Liver (tissue), 9 donors: ENCODE results near the gene RFTN2. TPM values are rescaled to one million over a fixed set of nuclear protein-coding genes. Genes with fewer than 3 reads are reported as not detected.
A peak's percentile ranks its signal among the peaks of the same experiment; 100 is the strongest.
"Not testable (repeated sequence)": the region's sequence is repeated elsewhere in the genome, so short reads cannot be mapped to it uniquely, and the experiment has no call there.

Experiments used
- DNase-seq: peaks from one replicate; pipeline ENCODE4 v3.0.0-alpha.2; 2017; ENCODE audit warnings: low spot score
- H3K27ac ChIP-seq, 2 donors: one replicate each; pipeline ENCODE4 v1.7.0; 2013; ENCODE audit warnings: inconsistent platforms in 2 of 2, low read length in 2 of 2, control low read depth in 1 of 2, low read depth in 1 of 2, mild to moderate bottlenecking in 1 of 2
- H3K27me3 ChIP-seq, 4 donors: one replicate each; pipeline versions ENCODE4 v1.6.1 to v1.7.0; 2013; ENCODE audit warnings: low read length in 3 of 4, inconsistent platforms in 1 of 4, mild to moderate bottlenecking in 1 of 4, moderate library complexity in 1 of 4; ENCODE audit not compliant: control insufficient read depth in 4 of 4, insufficient read depth in 4 of 4
- H3K36me3 ChIP-seq, 4 donors: one replicate each; pipeline versions ENCODE4 v1.6.1 to v1.7.0; 2013; ENCODE audit warnings: low read length in 3 of 4, mild to moderate bottlenecking in 3 of 4, low read depth in 1 of 4, moderate library complexity in 1 of 4; ENCODE audit not compliant: control insufficient read depth in 4 of 4, insufficient read depth in 3 of 4
- H3K4me1 ChIP-seq, 4 donors: one replicate each; pipeline versions ENCODE4 v1.6.1 to v1.7.0; 2013; ENCODE audit warnings: low read length in 3 of 4, mild to moderate bottlenecking in 3 of 4, moderate library complexity in 1 of 4; ENCODE audit not compliant: control insufficient read depth in 4 of 4, insufficient read depth in 4 of 4
- H3K4me3 ChIP-seq, 3 donors: one replicate each; pipeline versions ENCODE4 v1.6.1 to v1.7.0; 2013; ENCODE audit warnings: low read length in 3 of 3, control low read depth in 1 of 3, low read depth in 1 of 3, mild to moderate bottlenecking in 1 of 3
- H3K9ac ChIP-seq, 2 donors: one replicate each; pipeline ENCODE4 v1.7.0; 2013; ENCODE audit warnings: low read length in 2 of 2, mild to moderate bottlenecking in 2 of 2, moderate library complexity in 2 of 2, control low read depth in 1 of 2, low read depth in 1 of 2
- H3K9me3 ChIP-seq, 4 donors: one replicate each; pipeline versions ENCODE4 v1.6.1 to v1.7.0; 2013; ENCODE audit warnings: low read length in 3 of 4; ENCODE audit not compliant: control insufficient read depth in 4 of 4
- EGR1 ChIP-seq, 2 donors: IDR thresholded peaks; 2 replicates each; pipeline ENCODE4 v1.6.1; 2016 to 2018; ENCODE audit warnings: antibody characterized with exemption in 2 of 2, low read depth in 2 of 2
- FOXA1 ChIP-seq: IDR thresholded peaks from 2 replicates; pipeline ENCODE4 v1.6.1; 2016; ENCODE audit warnings: antibody characterized with exemption
- GABPA ChIP-seq, 2 donors: IDR thresholded peaks in 1 of 2; conservative IDR thresholded peaks in 1 of 2; 2 replicates each; pipeline ENCODE4 v1.6.1; 2016; ENCODE audit warnings: antibody characterized with exemption in 2 of 2, mild to moderate bottlenecking in 1 of 2, moderate library complexity in 1 of 2
- HNF4G ChIP-seq: IDR thresholded peaks from 2 replicates; pipeline ENCODE4 v1.6.1; 2016; ENCODE audit warnings: antibody characterized with exemption
- JUND ChIP-seq, 2 donors: IDR thresholded peaks; 2 replicates each; pipeline ENCODE4 v1.6.1; 2016; ENCODE audit warnings: antibody characterized with exemption in 2 of 2
- NR2F2 ChIP-seq: IDR thresholded peaks from 2 replicates; pipeline ENCODE4 v1.6.1; 2016; ENCODE audit warnings: antibody characterized with exemption
- RAD21 ChIP-seq, 2 donors: IDR thresholded peaks; 2 replicates each; pipeline ENCODE4 v1.6.1; 2016; ENCODE audit warnings: antibody characterized with exemption in 2 of 2, mild to moderate bottlenecking in 2 of 2
- RXRA ChIP-seq, 2 donors: IDR thresholded peaks; 2 replicates each; pipeline ENCODE4 v1.6.1; 2017 to 2018; ENCODE audit warnings: antibody characterized with exemption in 2 of 2, mild to moderate bottlenecking in 1 of 2
- SP1 ChIP-seq: IDR thresholded peaks from 2 replicates; pipeline ENCODE4 v1.6.1; 2018; ENCODE audit warnings: antibody characterized with exemption, mild to moderate bottlenecking
- TAF1 ChIP-seq: conservative IDR thresholded peaks from 2 replicates; pipeline ENCODE4 v1.6.1; 2016; ENCODE audit warnings: antibody characterized with exemption, mild to moderate bottlenecking
- YY1 ChIP-seq: IDR thresholded peaks from 2 replicates; pipeline ENCODE4 v1.6.1; 2016; ENCODE audit warnings: antibody characterized with exemption, mild to moderate bottlenecking
- WGBS: extraction: QIAGEN DNeasy Blood & Tissue Kit; methylation state at CpG from one replicate; pipeline ENCODE4 v1.1.7; 2013; 5-methylcytosine and 5-hydroxymethylcytosine counted together
- polyA plus RNA-seq, 2 donors: library from polyadenylated mRNA; stranded (reverse) in 1 of 2; unstranded in 1 of 2; fragments of 200-250 nt in 1 of 2; fragments of >200 nt in 1 of 2; fragmentation: Nextera tagmentation in 1 of 2; extraction: Ambion mirVana in 1 of 2; gene quantifications; one replicate each; pipeline versions ENCODE4 v1.2.1 to v1.2.3, GENCODE V29; 2013 to 2015
- total RNA-seq, 2 donors: library from RNA; depleted of rRNA; stranded (reverse); fragments of >200 nt; gene quantifications; one replicate each; pipeline ENCODE4 v1.2.3, GENCODE V29; 2014
- TF ChIP-seq, protein P1 (sequence below): IDR thresholded peaks from 2 replicates; pipeline ENCODE4 v1.6.1; 2016; ENCODE audit warnings: antibody characterized with exemption
- TF ChIP-seq, protein P2 (sequence below): IDR thresholded peaks from 2 replicates; pipeline ENCODE4 v1.6.1; 2016; ENCODE audit warnings: antibody characterized with exemption
- donor health status: healthy.
- donor health status: healthy.
- donor health status: healthy.
- donor health status: healthy.
- donor health status: healthy.

RFTN2 gene
- total and polyA plus RNA-seq, 4 donors = 0.40 to 4.2 (median 1.2) TPM

DNA sequence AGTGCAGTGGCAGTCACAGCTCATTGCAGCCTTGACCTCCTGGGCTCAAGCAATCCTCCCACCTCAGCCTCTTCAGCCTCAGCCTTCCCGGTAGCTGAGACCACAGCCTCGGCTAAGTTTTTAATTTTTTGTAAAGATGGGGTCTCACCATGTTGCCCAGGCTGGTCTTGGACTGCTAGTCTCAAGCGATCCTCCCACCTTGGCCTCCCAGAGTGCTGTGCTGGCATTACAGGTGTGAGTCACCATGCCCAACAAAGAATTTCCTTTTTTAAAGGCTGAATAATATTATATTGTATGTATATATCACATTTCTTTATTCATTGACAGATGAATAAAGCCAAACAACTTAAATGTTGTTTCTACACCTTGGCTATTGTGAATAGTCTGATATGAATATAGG is 117.0 kb downstream of the RFTN2 start:
- TF ChIP-seq, protein P1, sequence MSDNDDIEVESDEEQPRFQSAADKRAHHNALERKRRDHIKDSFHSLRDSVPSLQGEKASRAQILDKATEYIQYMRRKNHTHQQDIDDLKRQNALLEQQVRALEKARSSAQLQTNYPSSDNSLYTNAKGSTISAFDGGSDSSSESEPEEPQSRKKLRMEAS = no peak
- TF ChIP-seq EGR1 (IDR thresholded peaks at IDR 0.05; ENCODE audit: low read depth in 2 of 2) = no peak
- TF ChIP-seq NR2F2 = no peak
- TF ChIP-seq JUND (IDR thresholded peaks at IDR 0.05) = no peak
- no peak for TF ChIP-seq HNF4G
- no peak for TF ChIP-seq GABPA (IDR thresholded peaks at IDR 0.05 in 1 of 2, conservative IDR thresholded peaks at IDR 0.05 in 1 of 2)
- TF ChIP-seq TAF1 = no peak
- TF ChIP-seq YY1 = no peak
- TF ChIP-seq SP1 = no peak
- TF ChIP-seq FOXA1 = no peak
- TF ChIP-seq RXRA (IDR thresholded peaks at IDR 0.05) = no peak
- no peaks in the 10 kb centered on the region for H3K4me1 ChIP-seq
- peaks cover 0 to 5% (median 4%) of the 10 kb centered on the region in 4 donors for H3K36me3 ChIP-seq
- H3K9ac ChIP-seq = no peak overlapping the region
- no peak overlapping the region for H3K4me3 ChIP-seq
- DNase-seq = no peak
- 98% methylated on average over 3 of the region's 3 CpGs for WGBS
- H3K27ac ChIP-seq = no peak overlapping the region
- no peaks in the 10 kb centered on the region for H3K9me3 ChIP-seq
- no peaks in the 10 kb centered on the region for H3K27me3 ChIP-seq

DNA sequence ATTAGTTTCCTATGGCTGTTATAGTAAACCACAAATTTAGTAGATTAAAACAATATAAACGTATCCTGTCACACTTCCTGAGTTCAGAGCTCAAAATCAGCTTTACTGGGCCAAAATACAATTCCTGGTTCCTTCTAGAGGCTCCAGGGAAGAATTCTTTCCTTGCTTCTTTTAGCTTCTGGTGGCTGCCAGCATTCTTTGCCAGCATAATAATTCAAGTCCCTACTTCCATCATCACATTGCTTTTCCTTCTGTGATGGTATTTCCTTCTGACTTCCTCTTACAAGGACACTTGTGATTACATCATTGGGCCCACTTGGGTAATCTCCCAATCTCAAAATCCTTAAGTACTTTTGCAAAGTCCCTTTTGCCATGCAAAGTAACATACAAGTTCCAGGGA is 118.9 kb downstream of the RFTN2 start:
- Histone ChIP-seq H3K4me1 (no peaks in the 10 kb centered on the region), H3K27me3 (no peaks in the 10 kb centered on the region), H3K36me3 (peaks cover 2 to 14% (median 6%) of the 10 kb centered on the region in 4 donors), H3K9ac (no peak overlapping the region), H3K4me3 (no peak overlapping the region), H3K9me3 (no peaks in the 10 kb centered on the region), H3K27ac (no peak overlapping the region)
- no peak for DNase-seq
- peak in 1 of 2 donors; percentile 6 for TF ChIP-seq RAD21 (IDR thresholded peaks at IDR 0.05)
- TF ChIP-seq, protein P2, sequence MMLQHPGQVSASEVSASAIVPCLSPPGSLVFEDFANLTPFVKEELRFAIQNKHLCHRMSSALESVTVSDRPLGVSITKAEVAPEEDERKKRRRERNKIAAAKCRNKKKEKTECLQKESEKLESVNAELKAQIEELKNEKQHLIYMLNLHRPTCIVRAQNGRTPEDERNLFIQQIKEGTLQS = no peak
- WGBS = 79% methylated on average over 1 of the region's 1 CpG

DNA sequence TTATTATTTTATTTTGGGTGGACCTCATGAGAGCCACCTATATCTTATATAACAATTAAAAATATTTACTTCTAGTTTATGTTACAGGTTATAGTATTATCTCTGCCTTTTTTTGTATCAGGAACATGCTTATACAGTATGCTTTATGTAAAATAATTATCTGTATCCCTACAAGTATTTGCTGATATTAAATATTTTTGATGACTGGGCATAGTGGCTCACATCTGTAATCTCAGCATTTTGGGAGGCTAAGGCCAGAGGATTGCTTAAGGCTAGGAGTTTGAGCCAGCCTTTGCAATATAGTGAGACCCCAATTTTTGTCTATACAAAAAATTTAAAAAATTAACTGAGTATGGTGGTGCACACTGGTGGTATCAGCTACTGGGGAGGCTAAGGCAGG is 119.9 kb downstream of the RFTN2 start:
- Histone ChIP-seq H3K36me3 (peaks cover 5 to 18% (median 9%) of the 10 kb centered on the region in 4 donors), H3K9ac (no peak overlapping the region), H3K27ac (no peak overlapping the region), H3K9me3 (no peaks in the 10 kb centered on the region), H3K4me3 (no peak overlapping the region), H3K4me1 (no peaks in the 10 kb centered on the region), H3K27me3 (no peaks in the 10 kb centered on the region)
- no peak for DNase-seq
- no peak for TF ChIP-seq NR2F2

DNA sequence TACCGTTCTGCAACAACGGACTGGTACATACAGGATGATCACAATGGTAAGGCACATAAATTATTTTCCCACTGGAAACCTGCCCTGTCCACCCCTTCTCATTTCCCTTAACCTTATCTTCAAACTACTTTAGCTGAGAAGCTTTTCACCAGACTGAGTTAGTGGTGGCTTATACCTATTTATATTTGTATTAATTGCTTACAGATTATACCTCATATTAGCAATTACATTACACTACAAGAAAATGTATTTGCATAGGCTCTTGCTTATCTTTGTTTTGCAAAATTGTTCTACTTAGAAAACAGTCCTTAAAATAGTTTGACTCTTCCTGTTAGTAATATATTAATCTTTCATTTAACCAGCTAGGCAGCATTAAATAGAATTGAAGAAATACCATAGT is 124.1 kb downstream of the RFTN2 start:
- not testable (repeated sequence) for H3K27ac ChIP-seq, H3K27me3 ChIP-seq, H3K9ac ChIP-seq, DNase-seq, H3K4me1 ChIP-seq, H3K4me3 ChIP-seq, H3K9me3 ChIP-seq
- 95% methylated on average over 2 of the region's 2 CpGs for WGBS
- H3K36me3 ChIP-seq = peaks cover 6 to 23% (median 18%) of the 10 kb centered on the region in 4 donors
